RWPE1 (cell line): Measurements from ENCODE around the gene DLL3.

Experiments
- CTCF ChIA-PET: fragments of 350-600 bp; sonication (Branson Sonifier 250); formaldehyde crosslinking; extraction: SDS; loops from one replicate; lab custom pipeline; 2021; lab: Yijun Ruan, JAX
- POLR2A ChIA-PET: fragments of 400-600 bp; formaldehyde crosslinking; extraction: SDS; loops from one replicate; lab custom pipeline; 2020; ENCODE audit warnings: antibody characterized with exemption; ENCODE audit not compliant: low non-redundant PET; lab: Yijun Ruan, JAX
- DNase-seq: peaks from one replicate; pipeline ENCODE4 v3.0.0; 2012; ENCODE audit warnings: low spot score
- H3K27ac ChIP-seq: fragments of 450-650 bp; 2 replicates; pipeline ENCODE4 v1.5.1; 2017
- CTCF ChIP-seq: fragments of 450-650 bp; conservative IDR thresholded peaks from 2 replicates; pipeline ENCODE4 v1.5.1; 2017; ENCODE audit warnings: low read depth, mild to moderate bottlenecking

Gene DLL3

GRCh38 chr19:39540333-39540673 is 41.6 kb downstream of the DLL3 start:
- TF ChIP-seq CTCF: peak; percentile 59; the same call in 1 of the 2 replicates
- ChIA-PET POLR2A (no interaction called here), CTCF (interaction anchor here (0.6 to 1.5 kb wide), 3 partner anchors 43 to 100 kb away, joined by 3 to 5 read pairs (median 3); no protein-coding TSS in a partner anchor)
- no peak for DNase-seq
- H3K27ac ChIP-seq: peak overlapping the region; percentile 84

DNA sequence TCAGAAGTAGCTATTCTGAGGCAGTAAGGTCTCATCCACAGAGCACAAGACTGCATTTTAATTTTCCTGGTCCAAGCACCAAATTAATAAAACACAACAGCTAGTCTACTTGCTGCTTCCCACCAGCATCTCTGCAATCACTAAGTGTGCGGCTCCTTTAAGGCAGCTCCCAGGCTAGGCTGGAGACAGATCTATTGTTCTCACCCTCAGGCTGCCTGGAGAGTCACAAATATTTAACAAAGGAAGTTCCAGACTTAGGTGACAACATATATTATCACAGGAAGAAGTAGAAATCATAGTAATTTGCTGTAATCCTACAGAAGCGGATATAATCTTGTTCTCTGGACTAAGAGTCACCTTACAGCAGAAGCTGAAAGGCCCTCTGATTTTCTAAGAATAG is 43.5 kb downstream of the DLL3 start:
- CTCF ChIA-PET: interaction anchor here (0.7 to 1.5 kb wide), 2 partner anchors 39 to 263 kb away, joined by 3 to 5 read pairs; no protein-coding TSS in a partner anchor
- no peak overlapping the region for H3K27ac ChIP-seq
- TF ChIP-seq CTCF: no peak
- no peak for DNase-seq
- POLR2A ChIA-PET: no interaction called here

GRCh38 chr19:39543477-39543857 is 44.7 kb downstream of the DLL3 start:
- ChIA-PET POLR2A (no interaction called here), CTCF (interaction anchor here (1.5 kb wide), 1 partner anchor 40 kb away, joined by 5 read pairs; no protein-coding TSS in a partner anchor)
- H3K27ac ChIP-seq: peak overlapping the region; percentile 48; the same call in 1 of the 2 replicates
- no peak for TF ChIP-seq CTCF
- DNase-seq: peak; percentile 47

DNA sequence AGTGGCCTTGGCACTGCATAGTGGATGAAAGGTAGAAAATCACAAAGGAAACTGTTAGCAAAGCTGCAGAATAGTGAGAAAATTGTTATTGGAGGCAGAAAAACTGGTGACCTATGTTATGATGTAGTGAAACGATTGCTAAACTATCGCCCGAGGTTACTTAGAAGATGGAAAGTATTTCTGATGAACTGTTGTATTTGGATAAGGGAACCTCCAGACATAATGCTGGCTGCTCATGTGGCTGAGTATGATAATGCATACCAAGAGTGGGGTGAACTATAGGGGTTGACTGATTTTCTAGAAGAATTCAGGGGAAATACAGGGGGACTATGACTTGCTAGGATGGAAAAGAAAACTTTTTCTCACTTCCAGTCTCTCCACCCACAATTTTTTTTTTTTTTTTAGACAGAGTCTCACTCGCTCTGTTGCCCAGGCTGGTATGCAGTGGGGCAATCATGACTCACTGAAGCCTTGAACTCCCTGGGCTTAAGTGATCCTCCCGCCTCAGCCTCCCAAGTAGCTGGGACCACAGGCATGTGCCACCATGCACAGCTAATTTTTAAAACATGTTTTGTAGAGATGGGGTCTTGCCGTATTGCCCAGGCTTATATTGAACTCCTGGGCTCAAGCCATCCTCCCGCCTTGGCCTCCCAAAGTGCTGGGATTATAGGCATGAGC is 45.6 kb downstream of the DLL3 start:
- TF ChIP-seq CTCF: no peak
- CTCF ChIA-PET: no interaction called here
- POLR2A ChIA-PET: no interaction called here
- H3K27ac ChIP-seq: no peak overlapping the region
- DNase-seq: no peak

DNA sequence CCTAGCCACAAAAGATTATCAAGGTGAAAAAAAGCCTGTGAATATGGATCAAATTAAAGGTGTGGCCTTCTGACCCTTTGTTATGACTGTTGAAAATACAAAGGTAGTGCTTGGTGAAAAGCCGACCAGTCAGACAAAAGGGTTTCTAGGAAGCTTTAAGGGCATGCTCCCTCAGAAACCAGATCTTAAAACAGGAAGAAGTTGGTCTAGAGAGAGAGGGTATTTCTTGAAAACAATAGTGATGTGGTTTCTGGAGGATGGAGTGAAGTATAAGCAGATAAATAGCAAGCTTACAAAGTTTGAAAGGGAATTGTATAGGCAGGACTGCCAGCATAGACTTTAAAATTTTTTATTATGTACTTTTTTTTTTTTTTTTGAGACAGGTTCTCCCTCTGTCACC is 46.2 kb downstream of the DLL3 start:
- ChIA-PET CTCF (no interaction called here), POLR2A (no interaction called here)
- TF ChIP-seq CTCF: no peak
- no peak for DNase-seq
- H3K27ac ChIP-seq: no peak overlapping the region

DNA sequence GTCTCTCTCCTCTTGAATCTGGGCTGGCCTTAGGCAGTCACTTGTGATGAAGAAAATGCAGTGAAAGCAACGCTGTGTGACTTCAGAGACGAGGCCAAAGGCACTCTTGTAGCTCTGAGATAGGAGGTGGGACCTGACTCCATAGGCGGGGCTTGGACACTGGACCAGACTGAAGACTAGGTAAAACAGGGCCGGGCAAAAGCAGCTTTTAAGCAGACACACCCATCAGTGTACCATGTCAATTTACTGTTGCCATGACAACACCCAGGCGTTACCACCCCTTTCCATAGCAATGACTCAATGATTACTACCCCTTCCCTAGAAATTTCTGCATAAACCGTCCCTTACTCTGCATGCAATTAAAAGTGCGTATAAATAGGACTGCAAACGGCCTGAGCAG is 47.9 kb downstream of the DLL3 start:
- no peak overlapping the region for H3K27ac ChIP-seq
- DNase-seq: no peak
- CTCF ChIA-PET: interaction anchor here (0.7 to 1.5 kb wide), 2 partner anchors 14 to 106 kb away, joined by 3 to 4 read pairs; partner anchors contain the start of gene EID2B
- TF ChIP-seq CTCF: no peak
- POLR2A ChIA-PET: no interaction called here
